GM23338 (cell line): ENCODE data around the gene SP2. TPM values are rescaled to one million over a fixed set of nuclear protein-coding genes. Genes with fewer than 3 reads are reported as not detected.

Experiments
- CREB1 ChIP-seq: fragments of 250-450 bp; sonication (Bioruptor Pico); IDR thresholded peaks from 2 replicates; pipeline ENCODE4 v1.5.0; 2020; ENCODE audit warnings: low read depth, mild to moderate bottlenecking, moderate library complexity
- EZH2 ChIP-seq: fragments of 200-600 bp; sonication (generic); IDR thresholded peaks from one replicate; pipeline ENCODE4 v1.8.0; 2017; ENCODE audit warnings: antibody characterized with exemption, mild to moderate bottlenecking, low read depth; ENCODE audit not compliant: unreplicated experiment
- POLR2AphosphoS5 ChIP-seq: IDR thresholded peaks from 2 replicates; pipeline ENCODE4 v1.6.1; 2016; ENCODE audit warnings: antibody characterized with exemption, low read depth
- REST ChIP-seq: IDR thresholded peaks from one replicate; pipeline ENCODE4 v1.6.1; 2018; ENCODE audit warnings: antibody characterized with exemption; ENCODE audit not compliant: unreplicated experiment
- STAT1 ChIP-seq: IDR thresholded peaks from one replicate; pipeline ENCODE4 v1.6.1; 2016; ENCODE audit warnings: antibody characterized with exemption; ENCODE audit not compliant: unreplicated experiment
- ZNF114 ChIP-seq: fragments of 250-450 bp; sonication (Bioruptor Pico); IDR thresholded peaks from 2 replicates; pipeline ENCODE4 v1.5.0; 2020; ENCODE audit warnings: mild to moderate bottlenecking, moderate library complexity
- ZNF331 ChIP-seq: fragments of 250-450 bp; sonication (Bioruptor Pico); IDR thresholded peaks from 2 replicates; pipeline ENCODE4 v1.5.0; 2020; ENCODE audit warnings: low read depth, mild to moderate bottlenecking, moderate library complexity
- ZNF462 ChIP-seq: fragments of 250-450 bp; sonication (Bioruptor Pico); IDR thresholded peaks from 2 replicates; pipeline ENCODE4 v1.5.0; 2020; ENCODE audit warnings: mild to moderate bottlenecking, moderate library complexity
- polyA plus RNA-seq: library from polyadenylated mRNA; unstranded; fragments of >200 nt; fragmentation: Nextera tagmentation; extraction: Ambion mirVana; gene quantifications from 2 replicates; pipeline ENCODE4 v1.2.1, GENCODE V29; 2016
- total RNA-seq: library from RNA; depleted of rRNA; stranded (reverse); fragments of >200 nt; shearing (Covaris generic); gene quantifications from 2 replicates; pipeline ENCODE4 v1.2.3, GENCODE V29; 2014

The SP2 gene
- total and polyA plus RNA-seq, 2 experiments from 2014 or later: 6.0 to 12.9 TPM

GRCh38 chr17:47964856-47965255, 68.8 kb downstream of the SP2 start (continued):
- TF ChIP-seq ZNF462: no peak
- no peak for TF ChIP-seq STAT1
- no peak for TF ChIP-seq REST
- TF ChIP-seq ZNF114 (CRISPR knock-in tag): no peak
- TF ChIP-seq EZH2: no peak
- TF ChIP-seq ZNF331 (CRISPR knock-in tag): no peak
- TF ChIP-seq CREB1 (CRISPR knock-in tag): no peak
- TF ChIP-seq POLR2AphosphoS5: no peak
